T47D (cell line): ENCODE data around the gene STPG2.
"Not testable (repeated sequence)": the region's sequence is repeated elsewhere in the genome, so short reads cannot be mapped to it uniquely, and the experiment has no call there.

Source experiments
- DNase-seq, 2 experiments: peaks; one replicate each; pipeline versions ENCODE4 v3.0.0 to v3.0.0-alpha.2; 2011 to 2012; ENCODE audit warnings: low read depth in 1 of 2, low spot score in 1 of 2
- JUND ChIP-seq: IDR thresholded peaks from 2 replicates; pipeline ENCODE4 v1.6.1; 2012; ENCODE audit warnings: low read depth
- in situ Hi-C: cut with HindIII; loops from 2 replicates; pipeline ENCODE4 v1.10.0; 2016; ENCODE audit warnings: low sequenced_read_pairs, low pct_unique_long_range_greater_than_20kb

STPG2 gene

DNA sequence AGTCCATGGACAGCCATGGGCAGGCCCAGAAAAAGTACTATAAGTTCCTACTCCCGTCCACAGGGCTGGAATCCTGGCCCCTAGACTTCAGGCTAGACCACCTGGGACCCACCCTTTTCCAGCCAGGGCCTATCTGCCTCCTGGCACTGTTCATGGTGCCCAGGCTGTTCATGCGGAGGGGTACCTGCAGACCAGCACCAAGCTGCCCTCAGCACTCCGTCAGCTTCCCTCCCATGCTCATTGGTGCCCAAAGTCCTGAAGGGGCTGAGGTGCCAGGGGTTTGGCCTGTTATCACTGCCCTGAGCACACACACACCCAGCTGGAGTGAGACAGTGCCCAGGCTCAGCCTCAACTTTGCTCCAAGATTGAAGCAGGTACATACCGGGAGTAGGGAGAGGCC is 477.7 kb downstream of the STPG2 start:
- no peak for DNase-seq
- in situ Hi-C loops = no loop called here
- no peak for TF ChIP-seq JUND

GRCh38 chr4:97664741-97665140 is 478.5 kb downstream of the STPG2 start:
- no peak for TF ChIP-seq JUND
- in situ Hi-C loops = no loop called here

DNA sequence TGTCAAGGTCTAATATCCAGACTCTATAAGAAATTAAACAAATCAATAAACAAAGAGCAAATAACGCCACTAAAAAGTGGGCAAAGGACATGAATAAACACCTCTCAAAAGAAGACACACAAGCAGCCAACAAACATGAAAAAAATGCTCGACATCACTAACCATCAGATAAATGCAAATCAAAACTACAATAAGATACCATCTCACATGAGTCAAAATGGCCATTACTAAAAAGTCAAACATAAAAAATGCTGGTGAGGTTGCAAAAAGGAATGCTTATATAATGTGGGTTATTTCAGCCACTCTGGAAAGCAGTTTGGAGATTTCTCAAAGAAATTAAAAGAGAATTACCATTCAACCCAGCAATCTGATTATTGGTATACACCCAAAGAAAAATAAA is 481.1 kb downstream of the STPG2 start:
- no peak for TF ChIP-seq JUND
- no peak for DNase-seq
- in situ Hi-C loops = no loop called here

More at GRCh38 chr4:97664741-97665140, 478.5 kb downstream of the STPG2 start:
- no peak for DNase-seq

DNA sequence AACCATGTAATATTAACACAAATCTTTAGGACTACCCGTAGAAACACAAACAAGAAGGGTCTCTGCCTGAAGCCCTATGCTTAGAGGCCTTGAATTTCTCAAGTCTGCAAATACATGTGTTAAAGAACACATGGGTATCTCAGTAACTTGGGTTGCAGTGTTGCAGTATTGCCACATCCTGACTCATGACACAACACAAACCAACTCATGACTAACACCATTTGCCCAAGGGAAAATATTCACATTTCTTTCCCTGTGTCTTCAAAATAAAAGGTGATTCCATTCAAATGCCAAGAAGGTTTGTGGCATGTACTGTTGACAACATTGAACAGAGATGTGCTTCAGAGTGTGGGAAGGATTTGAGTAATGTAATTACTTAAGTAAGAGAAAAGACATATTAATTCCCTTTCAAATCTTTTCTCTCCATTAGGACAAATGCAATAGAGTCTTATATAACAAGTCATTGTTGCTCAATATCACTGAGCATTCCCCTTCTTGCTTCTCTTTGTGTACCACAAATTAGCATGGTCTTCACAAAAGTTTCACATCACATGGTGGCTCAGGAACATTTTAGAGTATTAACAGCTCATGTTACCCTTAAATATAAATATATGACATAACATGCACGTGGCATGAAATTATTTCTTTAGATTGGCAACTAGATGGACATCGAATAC is 487.1 kb downstream of the STPG2 start:
- in situ Hi-C loops = no loop called here
- DNase-seq = peak in 1 of 2 experiments; percentile 27
- TF ChIP-seq JUND = no peak

GRCh38 chr4:97653701-97654100 is 489.6 kb downstream of the STPG2 start:
- in situ Hi-C loops = no loop called here
- TF ChIP-seq JUND = no peak
- DNase-seq = no peak

DNA sequence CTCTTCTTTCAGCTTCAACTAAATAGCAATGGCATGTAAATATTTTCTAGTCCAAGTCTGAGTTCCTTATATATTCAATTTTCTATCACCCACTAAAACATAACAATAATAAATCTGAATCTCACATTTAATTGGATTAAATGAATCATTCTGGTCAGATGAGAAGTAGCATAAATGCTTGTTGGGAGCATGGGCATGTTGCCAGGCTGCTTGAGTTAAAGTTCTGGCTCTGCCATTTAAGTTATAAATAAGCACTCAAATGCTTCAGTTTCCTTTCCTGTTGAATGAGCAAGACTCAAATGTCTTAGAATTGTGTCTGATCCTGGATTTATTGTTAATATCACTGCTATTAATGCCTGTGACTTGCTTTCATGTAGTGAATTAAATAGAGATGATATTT is 496.3 kb downstream of the STPG2 start:
- in situ Hi-C loops = no loop called here

DNA sequence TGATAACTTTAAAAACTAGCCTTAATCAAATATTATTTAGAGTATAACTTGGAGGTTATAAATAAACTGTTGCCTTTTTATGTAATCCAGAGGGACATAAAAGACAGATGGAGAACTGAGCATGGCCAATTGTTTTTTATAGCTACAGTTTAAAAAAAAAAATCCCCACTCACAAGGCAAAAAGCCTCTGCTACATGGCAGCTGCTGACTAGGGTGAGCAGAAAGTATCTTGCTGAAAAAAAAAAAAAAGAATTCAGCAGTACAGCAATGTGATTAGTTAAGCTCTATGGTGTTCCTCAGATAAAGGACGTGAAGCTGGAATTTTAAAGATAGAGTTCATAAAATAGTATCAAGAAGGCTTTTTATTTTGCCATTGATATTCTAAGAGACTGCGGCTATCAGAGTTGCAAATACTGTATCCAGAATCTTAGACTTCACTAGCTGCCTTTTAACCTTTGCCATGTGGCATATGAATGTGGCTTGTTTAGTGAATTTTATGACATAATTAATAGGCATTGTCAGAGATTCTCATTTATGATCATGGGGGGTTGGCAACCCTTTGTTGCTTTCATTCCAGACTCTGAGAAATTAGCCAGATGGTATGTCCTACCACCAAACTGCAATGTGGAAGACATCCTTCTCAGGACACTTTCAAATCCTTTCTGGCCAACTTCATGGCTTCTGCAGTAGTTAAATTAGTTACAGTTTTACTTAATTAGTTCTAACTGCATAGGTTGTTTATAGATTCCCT is 498.0 kb downstream of the STPG2 start:
- no peak for DNase-seq
- TF ChIP-seq JUND = no peak
- in situ Hi-C loops = no loop called here

More for the DNA sequence above, 496.3 kb downstream of the STPG2 start:
- TF ChIP-seq JUND = no peak
- DNase-seq = no peak

GRCh38 chr4:97643179-97643578 is 500.1 kb downstream of the STPG2 start:
- no peak for TF ChIP-seq JUND
- DNase-seq = no peak
- in situ Hi-C loops = no loop called here

GRCh38 chr4:97639961-97640360 is 503.3 kb downstream of the STPG2 start:
- in situ Hi-C loops = no loop called here
- TF ChIP-seq JUND = no peak
- no peak for DNase-seq

GRCh38 chr4:97633831-97634230 is 509.4 kb downstream of the STPG2 start:
- DNase-seq, in situ Hi-C loops: not testable (repeated sequence)

DNA sequence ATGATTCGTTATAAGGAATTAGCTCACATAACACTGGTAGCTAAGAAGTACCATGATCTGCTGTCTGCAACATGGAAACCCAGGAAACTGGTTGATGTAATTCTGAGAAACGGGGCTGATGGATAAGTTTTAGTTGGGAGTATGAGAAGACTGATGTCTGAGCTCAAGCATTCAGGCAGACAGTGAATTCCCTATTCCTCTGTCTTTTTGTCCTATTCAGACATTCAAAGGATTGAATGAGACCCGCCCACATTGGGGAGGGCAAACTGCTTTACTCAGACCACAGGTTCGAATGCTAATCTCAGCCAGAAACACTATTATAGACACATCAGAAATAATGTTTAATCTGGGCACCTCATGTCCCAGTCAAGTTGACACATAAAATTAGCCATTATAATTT is 515.5 kb downstream of the STPG2 start:
- no peak for DNase-seq
- TF ChIP-seq JUND = no peak
- in situ Hi-C loops = no loop called here

DNA sequence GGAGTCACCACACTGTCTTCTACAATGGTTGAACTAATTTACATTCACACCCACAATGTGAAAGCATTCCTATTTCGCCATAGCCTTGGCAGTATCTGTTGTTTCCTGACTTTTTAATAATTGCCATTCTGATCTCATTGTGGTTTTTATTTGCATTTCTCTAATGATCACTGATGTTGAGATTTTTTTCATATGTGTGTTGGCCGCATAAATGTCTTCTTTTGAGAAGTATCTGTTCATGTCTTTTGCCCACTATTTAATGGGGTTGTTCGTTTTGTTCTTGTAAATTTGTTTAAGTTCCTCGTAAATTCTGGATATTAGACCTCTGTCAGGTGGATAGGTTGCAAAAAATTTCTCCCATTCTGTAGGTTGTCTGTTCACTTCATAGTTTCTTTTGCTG is 519.1 kb downstream of the STPG2 start:
- DNase-seq = no peak
- in situ Hi-C loops = no loop called here
- TF ChIP-seq JUND = no peak

DNA sequence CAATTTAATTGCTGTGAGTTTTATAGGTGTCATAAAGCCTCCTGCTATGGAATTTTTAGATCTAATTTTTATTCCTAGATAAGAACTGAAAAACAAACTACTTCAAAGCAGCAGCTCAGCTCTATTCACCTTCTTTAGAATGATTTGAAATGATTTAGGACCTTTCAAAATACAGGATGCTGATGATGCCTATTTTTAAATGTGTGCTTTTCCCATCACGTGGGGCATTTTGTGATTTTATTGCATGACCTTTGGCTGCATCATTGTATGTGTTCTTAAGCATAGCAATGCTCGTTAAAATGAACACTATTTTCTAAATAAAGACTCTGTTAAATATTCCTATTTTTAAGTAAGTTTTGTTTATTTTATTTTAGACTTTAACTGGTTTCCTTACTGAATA is 537.3 kb downstream of the STPG2 start:
- DNase-seq = no peak
- in situ Hi-C loops = no loop called here
- TF ChIP-seq JUND = no peak
